ENCODE measurements around the gene AJM1. TPM values are rescaled to one million over a fixed set of nuclear protein-coding genes. Genes with fewer than 3 reads are reported as not detected.

The AJM1 gene
- total RNA-seq, 4 donors from 2014 or later = 0.83 to 4.7 (median 2.3) TPM

GRCh38 chr9:136821826-136822544, 20.3 kb upstream of the AJM1 start:
- H3K9me3 ChIP-seq = no peaks in the 10 kb centered on the region
- TF ChIP-seq POLR2A (IDR thresholded peaks at IDR 0.05) (no peak), CTCF (IDR thresholded peaks at IDR 0.05) (no peak)
- no peak overlapping the region for H3K4me3 ChIP-seq (replicated peaks in 1 of 3)
- DNase-seq = no peak
- peaks cover 10 to 25% of the 10 kb centered on the region in 2 donors for H3K36me3 ChIP-seq
- WGBS, 2 donors = 86 to 87% methylated on average over 31 to 33 of the region's 42 CpGs
- no peaks in the 10 kb centered on the region for H3K27me3 ChIP-seq
- intact Hi-C loops (cut with DNase I) = no loop called here
- no peak overlapping the region for H3K27ac ChIP-seq
- no peaks in the 10 kb centered on the region for H3K4me1 ChIP-seq

GRCh38 chr9:136823136-136824046, 18.9 kb upstream of the AJM1 start:
- no peak for DNase-seq

GRCh38 chr9:136824496-136825225, 17.6 kb upstream of the AJM1 start:
- no peak for TF ChIP-seq CTCF (IDR thresholded peaks at IDR 0.05)
- TF ChIP-seq POLR2A (IDR thresholded peaks at IDR 0.05) = no peak
- Histone ChIP-seq H3K9me3 (no peaks in the 10 kb centered on the region), H3K4me1 (no peaks in the 10 kb centered on the region), H3K4me3 (replicated peaks in 1 of 3) (no peak overlapping the region), H3K27ac (no peak overlapping the region), H3K36me3 (peaks cover 24 to 36% of the 10 kb centered on the region in 2 donors), H3K27me3 (no peaks in the 10 kb centered on the region)
- no peak for DNase-seq
- 85 to 94% methylated on average over 12 to 13 of the region's 21 CpGs for WGBS, 2 donors
- intact Hi-C loops (cut with DNase I) = no loop called here

More at GRCh38 chr9:136823136-136824046, 18.9 kb upstream of the AJM1 start:
- TF ChIP-seq CTCF (IDR thresholded peaks at IDR 0.05) = no peak
- no peak for TF ChIP-seq POLR2A (IDR thresholded peaks at IDR 0.05)
- H3K36me3 ChIP-seq = peaks cover 14 to 25% of the 10 kb centered on the region in 2 donors
- no peaks in the 10 kb centered on the region for H3K27me3 ChIP-seq
- H3K4me3 ChIP-seq (replicated peaks in 1 of 3) = no peak overlapping the region
- WGBS, 2 donors = 90 to 95% methylated on average over 21 to 29 of the region's 30 CpGs
- H3K9me3 ChIP-seq = no peaks in the 10 kb centered on the region
- intact Hi-C loops (cut with DNase I) = no loop called here
- no peak overlapping the region for H3K27ac ChIP-seq
- H3K4me1 ChIP-seq = no peaks in the 10 kb centered on the region

- no peaks in the 10 kb centered on the region for H3K4me1 ChIP-seq
- TF ChIP-seq POLR2A (IDR thresholded peaks at IDR 0.05) = no peak
- no peak for TF ChIP-seq CTCF (IDR thresholded peaks at IDR 0.05)
- no peak overlapping the region for H3K4me3 ChIP-seq (replicated peaks in 1 of 3)
- DNase-seq = no peak
- H3K27ac ChIP-seq = no peak overlapping the region
- 93 to 94% methylated on average over 35 to 38 of the region's 44 CpGs for WGBS, 2 donors
- H3K36me3 ChIP-seq = peaks cover 33 to 44% of the 10 kb centered on the region in 2 donors
- no peaks in the 10 kb centered on the region for H3K27me3 ChIP-seq
- intact Hi-C loops (cut with DNase I) = no loop called here
- H3K9me3 ChIP-seq = no peaks in the 10 kb centered on the region
These were observed 16.7 kb upstream of the AJM1 start for GRCh38 chr9:136825295-136826187.

Data from thyroid gland (tissue), 4 donors.